H9 (cell line): ENCODE results near the gene TBC1D1. TPM values are rescaled to one million over a fixed set of nuclear protein-coding genes. Genes with fewer than 3 reads are reported as not detected.

Source experiments
- DNase-seq: peaks from one replicate; pipeline ENCODE4 v3.0.0-alpha.2; 2017
- H2AFZ ChIP-seq: one replicate; pipeline ENCODE4 v1.6.1; 2013; ENCODE audit warnings: mild to moderate bottlenecking, low read length, control low read depth, moderate library complexity
- H2AK5ac ChIP-seq: 2 replicates; pipeline ENCODE4 v1.6.1; 2013; ENCODE audit warnings: low read length, control low read depth, mixed read lengths; ENCODE audit not compliant: insufficient read length
- H2BK120ac ChIP-seq: one replicate; pipeline ENCODE4 v1.6.1; 2013; ENCODE audit warnings: low read depth, mild to moderate bottlenecking, low read length, control low read depth, inconsistent platforms; ENCODE audit not compliant: poor library complexity, severe bottlenecking
- H2BK12ac ChIP-seq: 2 replicates; pipeline ENCODE4 v1.6.1; 2013; ENCODE audit warnings: low read length, control low read depth, mixed read lengths, low read depth; ENCODE audit not compliant: insufficient read length
- H2BK15ac ChIP-seq: 2 replicates; pipeline ENCODE4 v1.6.1; 2013; ENCODE audit warnings: low read depth, low read length, control low read depth
- H2BK20ac ChIP-seq: one replicate; pipeline ENCODE4 v1.6.1; 2013; ENCODE audit warnings: low read depth, mild to moderate bottlenecking, low read length, control low read depth, inconsistent platforms; ENCODE audit not compliant: poor library complexity, severe bottlenecking
- H2BK5ac ChIP-seq: 2 replicates; pipeline ENCODE4 v1.6.1; 2013; ENCODE audit warnings: low read length, control low read depth, mixed read lengths; ENCODE audit not compliant: insufficient read length
- H3K14ac ChIP-seq: 2 replicates; pipeline ENCODE4 v1.6.1; 2013; ENCODE audit warnings: low read length, control low read depth; ENCODE audit not compliant: insufficient read depth
- H3K18ac ChIP-seq: 2 replicates; pipeline ENCODE4 v1.6.1; 2013; ENCODE audit warnings: low read depth, mild to moderate bottlenecking, mixed read lengths, low read length, control low read depth; ENCODE audit not compliant: insufficient read length
- H3K23ac ChIP-seq: 2 replicates; pipeline ENCODE4 v1.6.1; 2013; ENCODE audit warnings: low read length, control low read depth, mixed read lengths, low read depth; ENCODE audit not compliant: insufficient read length
- H3K23me2 ChIP-seq: 2 replicates; pipeline ENCODE4 v1.6.1; 2013; ENCODE audit warnings: low read depth, mild to moderate bottlenecking, mixed read lengths, low read length, control low read depth; ENCODE audit not compliant: insufficient read length, poor library complexity, severe bottlenecking
- H3K27ac ChIP-seq: 2 replicates; pipeline ENCODE4 v1.5.1; 2013; ENCODE audit warnings: low read length, control low read depth, mixed read lengths, low read depth; ENCODE audit not compliant: insufficient read length
- H3K27me3 ChIP-seq: 2 replicates; pipeline ENCODE4 v1.6.1; 2013; ENCODE audit warnings: low read length, control low read depth, inconsistent platforms; ENCODE audit not compliant: insufficient read depth
- H3K4ac ChIP-seq: 2 replicates; pipeline ENCODE4 v1.6.1; 2013; ENCODE audit warnings: low read depth, mild to moderate bottlenecking, control low read depth, inconsistent platforms, low read length, moderate library complexity
- H3K4me1 ChIP-seq: 2 replicates; pipeline ENCODE4 v1.6.1; 2013; ENCODE audit warnings: low read length, control low read depth, inconsistent platforms; ENCODE audit not compliant: insufficient read depth
- H3K4me2 ChIP-seq: 2 replicates; pipeline ENCODE4 v1.6.1; 2013; ENCODE audit warnings: low read length, control low read depth, mixed read lengths; ENCODE audit not compliant: insufficient read length, insufficient read depth
- H3K56ac ChIP-seq: 2 replicates; pipeline ENCODE4 v1.6.1; 2013; ENCODE audit warnings: low read depth, mild to moderate bottlenecking, mixed read lengths, low read length, control low read depth; ENCODE audit not compliant: insufficient read length
- H3K79me1 ChIP-seq: 2 replicates; pipeline ENCODE4 v1.6.1; 2013; ENCODE audit warnings: low read depth, mild to moderate bottlenecking, moderate library complexity, low read length, control low read depth, inconsistent platforms; ENCODE audit not compliant: insufficient read depth, poor library complexity, severe bottlenecking
- H3K79me2 ChIP-seq: 2 replicates; pipeline ENCODE4 v1.6.1; 2013; ENCODE audit warnings: low read length, control low read depth, inconsistent platforms; ENCODE audit not compliant: insufficient read depth
- H3K9ac ChIP-seq: 2 replicates; pipeline ENCODE4 v1.6.1; 2013; ENCODE audit warnings: low read length, control low read depth, mixed read lengths; ENCODE audit not compliant: insufficient read length; ENCODE audit errors: extremely low read depth
- H3K9me3 ChIP-seq: one replicate; pipeline ENCODE4 v1.6.1; 2013; ENCODE audit warnings: low read depth, low read length, inconsistent platforms; ENCODE audit not compliant: control insufficient read depth
- H3T11ph ChIP-seq: one replicate; pipeline ENCODE4 v1.6.1; 2013; ENCODE audit warnings: mild to moderate bottlenecking, low read length, control low read depth, inconsistent platforms
- H4K20me1 ChIP-seq: one replicate; pipeline ENCODE4 v1.6.1; 2013; ENCODE audit not compliant: control insufficient read depth, insufficient read length, insufficient read depth
- H4K5ac ChIP-seq: 2 replicates; pipeline ENCODE4 v1.6.1; 2013; ENCODE audit warnings: low read depth, mild to moderate bottlenecking, mixed read lengths, low read length, control low read depth; ENCODE audit not compliant: insufficient read length
- H4K8ac ChIP-seq: replicated peaks from 2 replicates; pipeline ENCODE4 v1.6.1; 2013; ENCODE audit warnings: low read length, control low read depth, mixed read lengths, low read depth; ENCODE audit not compliant: insufficient read length
- H4K91ac ChIP-seq: 2 replicates; pipeline ENCODE4 v1.6.1; 2013; ENCODE audit warnings: low read depth, mild to moderate bottlenecking, moderate library complexity, mixed read lengths, low read length, control low read depth; ENCODE audit not compliant: insufficient read length
- H3K27ac Mint-ChIP-seq, 3 experiments: 2 replicates in 2 of 3; 3 replicates in 1 of 3; pipeline ENCODE4 v1.8.0; 2020 to 2021; ENCODE audit warnings: mixed read lengths in 3 of 3, mild to moderate bottlenecking in 1 of 3, moderate library complexity in 1 of 3
- H3K27me3 Mint-ChIP-seq: 2 replicates; pipeline ENCODE4 v1.8.0; 2021; ENCODE audit warnings: low read depth, mild to moderate bottlenecking, moderate library complexity, mixed read lengths
- H3K36me3 Mint-ChIP-seq, 3 experiments: 2 replicates in 2 of 3; 3 replicates in 1 of 3; pipeline ENCODE4 v1.8.0; 2020 to 2021; ENCODE audit warnings: low read depth in 3 of 3, mixed read lengths in 3 of 3; ENCODE audit not compliant: insufficient read depth in 1 of 3
- H3K4me1 Mint-ChIP-seq, 2 experiments: 2 replicates each; pipeline ENCODE4 v1.8.0; 2020; ENCODE audit warnings: mixed read lengths in 2 of 2
- H3K4me3 Mint-ChIP-seq, 2 experiments: 2 replicates in 1 of 2; 3 replicates in 1 of 2; pipeline ENCODE4 v1.8.0; 2020 to 2021; ENCODE audit warnings: mild to moderate bottlenecking in 2 of 2, mixed read lengths in 2 of 2, moderate library complexity in 1 of 2
- H3K9me3 Mint-ChIP-seq, 2 experiments: 2 replicates in 1 of 2; 3 replicates in 1 of 2; pipeline ENCODE4 v1.8.0; 2020; ENCODE audit warnings: mild to moderate bottlenecking in 2 of 2, mixed read lengths in 2 of 2, moderate library complexity in 1 of 2
- CTCF ChIP-seq: fragments of 200-600 bp; sonication (generic); conservative IDR thresholded peaks from 3 replicates; pipeline ENCODE4 v1.8.0; 2021; ENCODE audit warnings: antibody characterized with exemption, mild to moderate bottlenecking
- WGBS: extraction: QIAGEN DNeasy Blood & Tissue Kit; methylation state at CpG from one replicate; pipeline ENCODE4 v1.1.7; 2013; ENCODE audit warnings: missing lambda C conversion rate, low lambda C conversion rate, mixed read lengths; ENCODE audit not compliant: insufficient read length; ENCODE audit errors: extremely low coverage; 5-methylcytosine and 5-hydroxymethylcytosine counted together
- total RNA-seq: library from RNA; stranded (reverse); gene quantifications from 2 replicates; pipeline ENCODE4 v1.2.1, GENCODE V29; 2021

TBC1D1 gene
- total RNA-seq, 1 experiment from 2014 or later: 109 TPM

- no peaks in the 10 kb centered on the region for H3K79me1 ChIP-seq
- no peaks in the 10 kb centered on the region for H3K4me1 ChIP-seq
- H2BK15ac ChIP-seq: no peak overlapping the region
- no peak overlapping the region for H3K4ac ChIP-seq
- no CpG with 5 or more reads among the region's 3 CpGs for WGBS
- no peaks in the 10 kb centered on the region for H3K27me3 Mint-ChIP-seq
- no peak overlapping the region for H3K9ac ChIP-seq
- no peaks in the 10 kb centered on the region for H3K27me3 ChIP-seq
- H3K9me3 Mint-ChIP-seq: no peaks in the 10 kb centered on the region
- H2AFZ ChIP-seq: no peak overlapping the region
- H3K23ac ChIP-seq: no peak overlapping the region
- no peaks in the 10 kb centered on the region for H3K9me3 ChIP-seq
- peaks cover 7 to 8% (median 8%) of the 10 kb centered on the region in 3 experiments; a peak in 5 of 7 replicates for H3K36me3 Mint-ChIP-seq
- H2BK12ac ChIP-seq: no peak overlapping the region
- no peaks in the 10 kb centered on the region for H3K23me2 ChIP-seq
- no peak overlapping the region for H3K4me2 ChIP-seq
- no peaks in the 10 kb centered on the region for H4K20me1 ChIP-seq
- no peak overlapping the region for H4K8ac ChIP-seq
- no peak overlapping the region for H3K27ac ChIP-seq
- H3K14ac ChIP-seq: no peak overlapping the region
- H3K4me1 Mint-ChIP-seq: peaks cover 6 to 9% of the 10 kb centered on the region in 2 experiments
- H3K18ac ChIP-seq: no peak overlapping the region
- H3K79me2 ChIP-seq: no peaks in the 10 kb centered on the region
- no peak overlapping the region for H3T11ph ChIP-seq
- no peak for TF ChIP-seq CTCF
- DNase-seq: no peak
- H4K91ac ChIP-seq: no peak overlapping the region
- H2BK20ac ChIP-seq: no peak overlapping the region
- no peak overlapping the region for H2BK120ac ChIP-seq
- 0 out of 7 replicates have a peak overlapping the region, but pooled peaks of 1 of the 3 experiments have one; percentile 9 for H3K27ac Mint-ChIP-seq
- H3K4me3 Mint-ChIP-seq: no peak overlapping the region
- no peak overlapping the region for H4K5ac ChIP-seq
- H2BK5ac ChIP-seq: no peak overlapping the region
- no peak overlapping the region for H2AK5ac ChIP-seq
- no peak overlapping the region for H3K56ac ChIP-seq
Measured at GRCh38 chr4:38072578-38072977, 181.7 kb downstream of the TBC1D1 start.
